Motor neuron (in vitro differentiated cells): ENCODE data around the gene KLHL29. TPM values are rescaled to one million over a fixed set of nuclear protein-coding genes. Genes with fewer than 3 reads are reported as not detected.
A peak's percentile ranks its signal among the peaks of the same experiment; 100 is the strongest.

Experiments
- ATAC-seq, 8 experiments: fragments of 200-7000 bp; cut with Tn5 transposase; replicated peaks in 6 of 8; 2 replicates each; pipeline ENCODE4 v1.8.0; 2021; ENCODE audit warnings: mild to moderate bottlenecking in 8 of 8, moderate library complexity in 8 of 8
- H3K27ac ChIP-seq, 2 donors: fragments of 250-450 bp; sonication (Bioruptor Pico); 2 replicates each; pipeline ENCODE4 v1.9.0; 2021; ENCODE audit warnings: antibody characterized with exemption in 2 of 2, mild to moderate bottlenecking in 2 of 2, moderate library complexity in 1 of 2
- H3K4me1 ChIP-seq, 2 donors: fragments of 250-450 bp; sonication (Bioruptor Pico); replicated peaks in 1 of 2; 2 replicates each; pipeline ENCODE4 v1.6.1; 2021; ENCODE audit warnings: antibody characterized with exemption in 2 of 2, mild to moderate bottlenecking in 2 of 2, moderate library complexity in 1 of 2
- H3K4me3 ChIP-seq, 5 donors: fragments of 250-450 bp; sonication (Bioruptor Pico); 2 replicates each; pipeline ENCODE4 v1.9.0; 2021; ENCODE audit warnings: antibody characterized with exemption in 5 of 5, mild to moderate bottlenecking in 5 of 5, moderate library complexity in 4 of 5
- WGBS, 10 experiments: fragments of 450-650 bp; shearing (Covaris generic); methylation state at CpG; one replicate each; pipeline ENCODE4 v1.0.0; 2022; 5-methylcytosine and 5-hydroxymethylcytosine counted together
- in situ Hi-C, 9 experiments: fragments of 400-800 bp; cut with MboI; loops; one replicate each; pipeline ENCODE4 v1.15.0; 2021; ENCODE audit warnings: low sequenced_read_pairs in 9 of 9, low pct_unique_long_range_greater_than_20kb in 2 of 9; ENCODE audit not compliant: unreplicated experiment in 9 of 9
- total RNA-seq, 8 experiments: library from RNA; unstranded; fragments of 300-600 nt; gene quantifications; 2 replicates each; pipeline versions ENCODE4 v1.2.3 to v1.2.4, GENCODE V29; 2022

The KLHL29 gene
- total RNA-seq, 8 experiments from 2014 or later: 4.1 to 58.7 (median 5.4) TPM

DNA sequence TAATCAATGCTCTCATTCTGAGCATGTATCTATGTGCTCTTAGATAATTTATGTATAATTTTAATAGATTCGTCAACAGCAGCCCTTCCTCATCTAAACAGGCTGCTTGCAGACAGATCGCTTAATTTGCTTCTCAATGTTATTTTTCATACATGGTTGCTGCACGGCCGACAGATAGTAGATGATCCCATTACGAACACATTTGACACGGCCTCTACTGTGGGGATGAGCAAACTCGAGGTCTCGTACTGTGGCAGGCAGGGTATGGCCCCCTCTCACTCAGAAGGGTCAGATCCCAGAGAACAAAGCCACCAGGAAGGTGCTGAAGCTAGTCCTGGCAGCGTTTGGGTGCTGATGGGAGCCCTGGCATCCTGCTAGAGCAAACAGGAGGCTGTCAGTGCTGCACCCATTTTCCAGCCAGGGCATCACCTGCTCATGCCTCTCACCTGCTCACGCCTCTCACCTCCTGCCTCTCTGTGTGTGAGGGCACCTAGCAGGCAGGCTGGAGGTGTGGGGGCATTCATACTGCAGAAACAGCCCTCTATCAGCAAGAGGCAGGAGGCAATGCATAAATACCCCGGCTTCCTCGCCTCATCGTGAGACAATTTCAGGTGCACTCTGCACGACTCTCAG is 80.0 kb downstream of the KLHL29 start:
- Histone ChIP-seq H3K27ac (peak overlapping the region in 1 of 2 donors; percentile 42), H3K4me3 (no peak overlapping the region), H3K4me1 (peaks cover 27 to 34% of the 10 kb centered on the region in 2 donors)
- in situ Hi-C loops: no loop called here
- peak in 5 of 8 experiments; percentile 23 to 71 (median 51) for ATAC-seq
- 52 to 100% (median 84%) methylated on average over 1 to 8 of the region's 14 CpGs; no CpG with 5 or more reads in 1 of the 10 experiments for WGBS, 10 experiments

DNA sequence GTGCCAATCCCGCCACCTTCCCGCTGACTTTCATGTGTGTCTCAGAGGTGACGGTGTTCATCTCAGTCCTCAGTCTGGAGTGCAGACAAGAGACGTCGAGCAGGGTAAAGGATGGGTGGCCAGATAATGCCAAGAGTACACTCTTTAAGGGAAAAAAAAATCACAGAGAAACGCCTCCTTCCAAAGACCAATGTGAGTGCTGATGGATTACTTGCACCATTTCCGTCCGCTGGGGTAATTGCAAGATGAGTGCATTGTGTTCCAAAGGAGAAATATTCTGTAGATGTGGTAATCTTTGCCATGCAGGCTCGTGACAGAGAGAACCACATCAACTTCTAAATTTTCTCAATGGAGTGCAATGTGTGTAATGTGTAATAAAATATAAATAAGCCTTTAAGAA is 81.0 kb downstream of the KLHL29 start:
- Histone ChIP-seq H3K27ac (no peak overlapping the region), H3K4me1 (peaks cover 32 to 40% of the 10 kb centered on the region in 2 donors), H3K4me3 (no peak overlapping the region)
- in situ Hi-C loops: no loop called here
- peak in 5 of 8 experiments; percentile 46 to 65 (median 55) for ATAC-seq
- WGBS, 10 experiments: 47 to 100% (median 70%) methylated on average over 1 to 9 of the region's 9 CpGs; no CpG with 5 or more reads in 1 of the 10 experiments

DNA sequence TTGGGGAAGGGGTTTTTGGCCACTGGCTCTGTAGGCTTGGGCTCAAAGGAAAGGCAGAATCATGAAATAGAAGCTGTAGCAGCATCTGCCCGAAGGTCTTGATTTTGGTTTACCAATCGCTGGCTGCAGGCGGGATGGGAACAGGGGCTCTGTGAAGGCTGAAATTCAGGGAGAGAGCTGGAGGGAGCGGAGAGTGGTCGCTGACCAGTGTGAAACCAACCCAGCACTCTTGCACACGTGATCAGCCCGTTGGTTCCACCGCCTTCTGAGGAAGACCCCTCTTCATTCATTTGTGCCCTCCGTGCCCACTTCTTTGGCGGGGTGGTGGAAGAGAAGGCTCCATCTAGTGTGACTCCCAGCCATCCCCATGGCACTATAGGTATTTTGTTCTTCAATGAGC is 82.6 kb downstream of the KLHL29 start:
- Histone ChIP-seq H3K4me3 (no peak overlapping the region), H3K27ac (no peak overlapping the region), H3K4me1 (peaks cover 30 to 42% of the 10 kb centered on the region in 2 donors)
- in situ Hi-C loops: no loop called here
- 79 to 100% (median 93%) methylated on average over 1 to 7 of the region's 10 CpGs; no CpG with 5 or more reads in 2 of the 10 experiments for WGBS, 10 experiments
- ATAC-seq: no peak

DNA sequence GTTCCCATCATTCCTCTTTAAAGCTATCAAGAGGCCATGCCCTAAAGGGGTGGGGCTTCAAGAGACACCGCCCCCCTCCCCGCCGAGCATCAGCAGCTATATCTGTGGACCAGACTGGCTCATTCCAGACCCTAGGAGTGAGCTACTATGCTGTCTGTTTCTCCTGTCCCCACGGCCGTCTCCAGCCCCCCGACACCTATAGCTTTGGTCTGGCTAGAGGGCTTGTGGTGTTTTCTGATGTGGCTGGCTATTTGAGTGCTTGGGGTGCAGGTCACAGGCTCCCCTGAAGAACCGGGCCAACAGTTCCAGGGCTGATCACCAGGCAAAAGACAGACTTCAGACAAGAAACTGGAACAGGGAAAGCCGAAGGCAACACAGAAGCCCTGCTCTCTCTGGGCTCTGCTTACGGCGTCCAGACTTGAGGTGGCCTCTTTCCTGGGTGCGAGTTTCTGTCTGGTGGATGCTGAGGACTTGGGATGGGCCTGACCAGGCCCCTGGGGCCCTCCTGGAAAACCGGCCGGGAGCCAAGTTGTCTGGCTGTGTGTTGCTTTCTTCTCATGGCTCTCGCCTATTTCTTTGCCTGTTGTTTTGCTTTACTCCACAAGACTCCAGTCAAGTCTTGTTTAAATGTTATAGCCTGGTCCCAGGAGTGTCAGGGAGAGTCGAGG is 83.6 kb downstream of the KLHL29 start:
- H3K4me1 ChIP-seq: peaks cover 27 to 36% of the 10 kb centered on the region in 2 donors
- H3K4me3 ChIP-seq: no peak overlapping the region
- WGBS, 10 experiments: 63 to 92% (median 75%) methylated on average over 3 to 7 of the region's 15 CpGs; no CpG with 5 or more reads in 4 of the 10 experiments
- H3K27ac ChIP-seq: no peak overlapping the region
- in situ Hi-C loops: no loop called here
- ATAC-seq: peak in 4 of 8 experiments; percentile 8 to 55 (median 30)

DNA sequence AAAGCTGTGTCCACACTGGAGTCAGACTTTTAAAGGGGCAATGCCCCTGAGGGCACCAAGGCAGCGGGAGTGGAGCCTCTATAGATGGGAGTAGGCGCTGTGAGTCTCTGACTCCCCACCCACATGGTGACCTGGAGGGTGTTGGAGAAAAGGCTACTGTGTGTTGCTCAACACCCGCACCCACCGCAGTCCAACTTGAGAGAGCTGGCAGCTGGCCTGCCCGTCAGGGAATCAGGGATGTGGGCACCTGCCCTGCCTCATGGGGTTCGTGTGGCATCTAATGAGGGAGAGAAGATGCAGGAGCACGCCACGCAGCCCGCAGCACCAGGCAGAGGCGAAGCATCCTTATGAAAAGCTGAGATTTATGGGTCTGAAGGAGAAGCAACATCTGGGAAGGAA is 84.2 kb downstream of the KLHL29 start:
- Histone ChIP-seq H3K4me3 (no peak overlapping the region), H3K4me1 (peaks cover 22 to 31% of the 10 kb centered on the region in 2 donors), H3K27ac (no peak overlapping the region)
- ATAC-seq: no peak
- 60 to 100% (median 86%) methylated on average over 1 to 8 of the region's 10 CpGs; no CpG with 5 or more reads in 2 of the 10 experiments for WGBS, 10 experiments
- in situ Hi-C loops: no loop called here

DNA sequence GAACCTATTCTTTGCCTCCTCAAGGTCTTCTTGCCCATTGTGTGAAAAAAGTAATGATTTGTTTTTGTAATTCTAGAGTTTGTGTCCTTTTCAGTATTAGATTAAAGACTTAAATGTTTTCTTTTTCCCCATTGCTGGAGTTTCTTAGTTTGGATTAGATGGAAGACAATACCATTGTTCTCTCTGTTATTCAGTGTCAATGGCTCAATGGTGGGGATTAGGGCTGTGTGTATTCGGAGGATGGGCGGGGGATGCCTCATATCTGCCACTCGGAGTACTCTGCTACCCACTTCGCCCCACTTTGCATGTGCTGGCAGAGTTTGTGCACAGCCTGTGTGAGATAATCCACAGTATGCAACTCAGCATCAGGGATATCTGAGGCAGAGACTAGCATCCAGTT is 90.1 kb downstream of the KLHL29 start:
- in situ Hi-C loops: no loop called here
- H3K4me1 ChIP-seq: peaks cover 5 to 14% of the 10 kb centered on the region in 2 donors
- no peak for ATAC-seq
- H3K4me3 ChIP-seq: no peak overlapping the region
- no peak overlapping the region for H3K27ac ChIP-seq
- WGBS, 10 experiments: 56 to 93% (median 80%) methylated on average over 1 to 4 of the region's 4 CpGs; no CpG with 5 or more reads in 5 of the 10 experiments

DNA sequence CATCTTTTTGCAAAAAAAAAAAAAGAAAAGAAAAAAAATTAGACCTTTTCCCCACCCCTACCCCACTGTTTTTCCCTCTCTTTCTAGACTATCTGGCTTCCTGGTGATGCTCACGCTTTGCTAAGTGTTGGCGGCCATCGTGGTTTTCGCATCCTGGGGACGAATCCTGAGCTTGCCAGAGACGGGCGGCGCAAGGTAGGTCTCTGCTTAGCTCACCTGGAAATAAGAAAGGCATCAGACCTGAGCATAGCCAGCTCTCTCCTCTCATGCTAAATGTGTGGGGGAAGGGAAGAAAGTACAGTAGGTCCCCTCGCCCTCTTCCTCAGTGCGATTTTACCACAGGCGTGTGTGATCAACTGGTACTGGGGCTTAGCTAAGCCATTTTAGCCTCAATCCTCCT is 90.5 kb downstream of the KLHL29 start:
- H3K27ac ChIP-seq: no peak overlapping the region
- peaks cover 4 to 13% of the 10 kb centered on the region in 2 donors for H3K4me1 ChIP-seq
- ATAC-seq: no peak
- 80 to 100% (median 98%) methylated on average over 1 to 5 of the region's 11 CpGs; no CpG with 5 or more reads in 2 of the 10 experiments for WGBS, 10 experiments
- no peak overlapping the region for H3K4me3 ChIP-seq
- in situ Hi-C loops: no loop called here

DNA sequence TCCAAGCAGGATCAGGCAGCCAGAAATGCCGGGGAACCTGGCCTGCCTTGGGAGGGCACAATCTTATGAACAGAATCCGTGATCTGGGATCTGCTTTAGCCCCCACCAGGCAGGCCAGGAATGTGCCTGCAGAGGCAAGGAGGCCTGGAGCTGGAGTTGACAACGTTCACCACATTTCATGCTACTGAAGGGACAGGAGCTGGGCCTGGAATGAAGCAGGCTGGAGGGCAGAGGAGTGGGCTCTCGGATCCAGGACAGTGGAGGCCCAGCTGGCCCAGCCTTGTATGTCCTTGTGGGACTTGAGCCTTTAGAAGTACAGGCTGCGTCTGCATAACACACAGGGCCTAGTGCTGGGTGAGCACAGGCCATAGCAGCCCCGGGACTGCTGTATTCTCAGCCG is 91.8 kb downstream of the KLHL29 start:
- Histone ChIP-seq H3K4me1 (peaks cover 11 to 16% of the 10 kb centered on the region in 2 donors), H3K4me3 (no peak overlapping the region), H3K27ac (no peak overlapping the region)
- in situ Hi-C loops: no loop called here
- no peak for ATAC-seq
- 29 to 100% (median 78%) methylated on average over 1 to 3 of the region's 7 CpGs; no CpG with 5 or more reads in 4 of the 10 experiments for WGBS, 10 experiments

DNA sequence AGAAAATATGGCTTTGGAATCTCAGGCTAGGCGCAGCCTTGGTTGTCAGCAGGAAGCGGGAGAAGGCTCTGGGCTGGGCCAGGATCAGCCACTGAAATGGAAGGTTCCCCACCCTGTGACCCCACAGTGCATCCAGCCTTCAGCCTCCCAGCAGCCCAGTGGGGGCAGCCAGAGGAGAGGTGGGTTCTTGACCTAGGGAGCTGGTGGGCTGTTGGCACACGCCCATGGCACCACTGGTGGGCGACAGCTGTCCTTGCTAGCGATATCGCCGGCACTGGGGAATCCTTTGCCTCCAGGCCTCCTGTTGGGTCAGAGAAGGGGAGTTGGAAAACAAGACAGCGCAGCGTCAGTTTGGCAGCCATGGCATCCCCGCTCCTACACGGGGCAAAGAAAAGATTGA is 92.4 kb downstream of the KLHL29 start:
- WGBS, 10 experiments: 80 to 93% (median 80%) methylated on average over 1 to 6 of the region's 11 CpGs; no CpG with 5 or more reads in 5 of the 10 experiments
- in situ Hi-C loops: no loop called here
- no peak overlapping the region for H3K27ac ChIP-seq
- ATAC-seq: no peak
- no peak overlapping the region for H3K4me3 ChIP-seq
- H3K4me1 ChIP-seq: peaks cover 17 to 20% of the 10 kb centered on the region in 2 donors

DNA sequence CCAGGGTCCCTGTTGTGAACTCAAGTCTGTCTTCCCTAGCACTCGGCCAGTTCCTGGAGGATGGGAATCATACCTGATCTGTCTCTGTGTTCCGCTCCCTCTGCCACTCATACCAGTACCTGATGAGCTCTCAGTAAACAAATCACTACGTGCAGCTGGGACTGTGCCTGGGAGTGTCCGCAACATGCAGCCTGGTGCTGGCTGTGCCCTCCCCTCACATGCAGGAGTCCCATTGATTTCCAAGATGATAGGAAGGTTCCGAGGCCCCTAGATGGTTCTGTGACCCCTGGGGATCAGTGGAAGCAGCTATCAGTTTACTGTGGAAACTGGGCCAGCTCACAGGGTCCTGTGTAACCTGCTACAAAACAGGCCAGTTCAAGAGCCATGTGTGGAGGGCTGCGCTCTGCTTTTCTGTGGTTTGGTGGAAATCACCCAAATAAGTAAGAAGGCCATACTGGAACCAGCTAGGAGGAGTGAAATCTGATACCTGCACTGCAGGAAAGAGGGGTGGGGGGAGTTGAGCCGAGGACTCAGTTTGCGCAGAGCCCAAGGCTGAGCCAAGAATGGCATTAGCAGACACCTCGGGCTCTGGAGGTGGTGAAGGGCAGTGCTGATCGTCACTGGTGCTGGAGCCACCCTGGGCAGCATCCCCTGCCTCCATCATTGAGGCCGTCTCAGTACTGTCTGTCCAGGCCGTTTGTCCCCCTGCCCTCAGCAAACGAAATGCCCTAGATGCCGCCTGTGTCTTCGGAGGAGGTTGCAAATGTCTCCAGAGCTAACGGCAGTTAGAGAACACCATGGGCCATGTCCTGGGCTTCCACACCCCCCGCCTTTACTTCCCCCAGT is 93.3 kb downstream of the KLHL29 start:
- WGBS, 10 experiments: 50 to 100% (median 84%) methylated on average over 2 to 7 of the region's 17 CpGs; no CpG with 5 or more reads in 3 of the 10 experiments
- in situ Hi-C loops: no loop called here
- Histone ChIP-seq H3K27ac (no peak overlapping the region), H3K4me3 (no peak overlapping the region), H3K4me1 (peaks cover 20 to 22% of the 10 kb centered on the region in 2 donors)
- ATAC-seq: no peak

DNA sequence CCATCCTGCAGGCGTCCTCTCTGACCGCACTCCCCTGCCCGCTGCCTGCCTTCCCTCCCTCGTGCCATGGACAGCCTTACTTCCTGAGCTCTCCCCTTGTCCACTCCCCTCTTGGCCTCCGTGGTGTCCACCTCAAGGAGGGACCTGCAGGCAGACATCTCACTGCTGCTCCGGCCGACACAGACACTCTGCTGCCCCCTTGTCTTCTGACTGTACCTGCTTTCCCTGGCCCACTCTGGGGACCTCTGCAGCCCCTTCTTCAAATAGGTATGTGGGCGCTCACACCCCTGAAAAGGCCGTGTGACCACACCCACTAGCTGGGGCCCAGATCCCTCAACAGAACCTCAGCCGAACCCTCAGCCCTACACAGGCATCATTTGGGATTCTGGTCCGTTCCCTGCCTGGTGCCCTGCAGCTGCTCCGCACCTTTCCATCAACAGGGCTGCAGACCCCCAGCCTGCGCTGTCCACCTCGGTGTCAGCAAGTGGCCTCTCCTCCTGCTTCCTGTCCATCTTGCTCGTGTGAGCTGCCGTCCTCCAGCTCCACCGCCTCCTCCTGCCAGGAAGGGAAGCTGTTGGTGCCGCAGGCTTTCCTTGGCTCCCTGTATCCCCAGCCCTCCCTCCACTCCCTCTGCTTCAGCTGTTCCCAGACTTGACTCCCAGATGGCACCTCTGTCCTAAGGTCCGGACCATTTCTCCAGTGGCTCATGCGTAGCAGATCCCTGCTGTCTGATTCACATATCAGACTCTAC is 94.1 kb downstream of the KLHL29 start:
- ATAC-seq: no peak
- H3K4me1 ChIP-seq: peaks cover 20 to 27% of the 10 kb centered on the region in 2 donors
- in situ Hi-C loops: no loop called here
- no peak overlapping the region for H3K27ac ChIP-seq
- WGBS, 10 experiments: 20 to 100% (median 87%) methylated on average over 1 to 11 of the region's 20 CpGs; no CpG with 5 or more reads in 4 of the 10 experiments
- H3K4me3 ChIP-seq: no peak overlapping the region
